Cerebellar cortex (tissue), 1 donor: ENCODE measurements around the gene DGKZ.
A peak's percentile ranks its signal among the peaks of the same experiment; 100 is the strongest.

ENCODE experiments used
- DNase-seq: peaks from one replicate; pipeline ENCODE4 v3.0.0-alpha.2; 2015; ENCODE audit warnings: low spot score

Gene DGKZ

GRCh38 chr11:46381048-46381818, 34.0 kb downstream of the DGKZ start, which contains the start of gene MDK:
Gene MDK, plus strand, starts transcription at chr11:46381669. Its CDS starts 389 bp downstream, at chr11:46382058.
- no peak for DNase-seq

- no peak for DNase-seq
Measured at GRCh38 chr11:46381819-46382645, 34.8 kb downstream of the DGKZ start.

GRCh38 chr11:46382646-46383403, 35.6 kb downstream of the DGKZ start:
- DNase-seq, result peak; percentile 65

GRCh38 chr11:46383404-46383758, 36.1 kb downstream of the DGKZ start:
- no peak for DNase-seq

- no peak for DNase-seq
Measured at GRCh38 chr11:46383974-46384701, 36.9 kb downstream of the DGKZ start.

GRCh38 chr11:46385169-46386004, 38.1 kb downstream of the DGKZ start:
- DNase-seq, result no peak

- no peak for DNase-seq
Measured at GRCh38 chr11:46386005-46386578, 38.8 kb downstream of the DGKZ start.

GRCh38 chr11:46386674-46387073, 39.4 kb downstream of the DGKZ start:
- DNase-seq, result no peak

- DNase-seq, result no peak
Measured at GRCh38 chr11:46387456-46387855, 40.2 kb downstream of the DGKZ start.

GRCh38 chr11:46387919-46388618, 40.8 kb downstream of the DGKZ start:
- no peak for DNase-seq

- no peak for DNase-seq
Measured at GRCh38 chr11:46388619-46389449, 41.6 kb downstream of the DGKZ start.

- DNase-seq, result peak; percentile 71
Measured at GRCh38 chr11:46389450-46390330, 42.4 kb downstream of the DGKZ start.

GRCh38 chr11:46390331-46391171, 43.3 kb downstream of the DGKZ start:
- DNase-seq, result no peak

- no peak for DNase-seq
Measured at GRCh38 chr11:46391186-46391577, 43.9 kb downstream of the DGKZ start.

- DNase-seq, result no peak
Measured at GRCh38 chr11:46391578-46392420, 44.5 kb downstream of the DGKZ start, which contains the start of gene CHRM4. Gene CHRM4, minus strand, starts transcription at chr11:46391776. Its CDS starts 5,219 bp downstream, at chr11:46386557.
